Measurements from ENCODE around the gene TTC28. TPM values are rescaled to one million over a fixed set of nuclear protein-coding genes. Genes with fewer than 3 reads are reported as not detected.

Gene TTC28
- total and polyA plus RNA-seq, 10 of the 15 experiments (the other 5 are each of a cell fraction or from before 2014, with no cell fraction given), result 0.15 to 8.4 (median 1.4) TPM

DNA sequence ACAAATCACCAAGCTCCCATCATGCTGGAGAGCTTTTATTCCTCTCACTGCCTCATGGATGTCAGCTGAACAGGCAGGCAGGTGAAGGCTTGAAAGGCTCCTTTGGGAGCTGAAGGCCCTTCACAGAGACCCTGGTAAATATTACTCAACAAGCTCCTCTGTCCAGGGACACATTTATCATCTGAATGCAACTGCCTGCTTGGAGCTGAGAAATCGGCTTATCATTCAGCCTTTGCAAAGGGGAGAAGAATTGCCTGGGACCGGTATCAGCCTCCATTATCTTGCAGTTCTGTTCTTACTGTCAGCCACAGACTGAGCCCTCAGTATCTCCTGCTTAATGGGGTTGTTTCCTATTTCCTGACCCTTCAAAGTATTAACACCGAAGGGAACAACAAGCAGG, 646.8 kb downstream of the TTC28 start (continued):
- TF ChIP-seq BRCA1 (IDR thresholded peaks at IDR 0.05; ENCODE audit: low read depth, low read length) (no peak), EGR1 (IDR thresholded peaks at IDR 0.05; ENCODE audit: borderline replicate concordance in 1 of 2, low read depth in 2 of 2, low read length in 2 of 2) (no peak)

DNA sequence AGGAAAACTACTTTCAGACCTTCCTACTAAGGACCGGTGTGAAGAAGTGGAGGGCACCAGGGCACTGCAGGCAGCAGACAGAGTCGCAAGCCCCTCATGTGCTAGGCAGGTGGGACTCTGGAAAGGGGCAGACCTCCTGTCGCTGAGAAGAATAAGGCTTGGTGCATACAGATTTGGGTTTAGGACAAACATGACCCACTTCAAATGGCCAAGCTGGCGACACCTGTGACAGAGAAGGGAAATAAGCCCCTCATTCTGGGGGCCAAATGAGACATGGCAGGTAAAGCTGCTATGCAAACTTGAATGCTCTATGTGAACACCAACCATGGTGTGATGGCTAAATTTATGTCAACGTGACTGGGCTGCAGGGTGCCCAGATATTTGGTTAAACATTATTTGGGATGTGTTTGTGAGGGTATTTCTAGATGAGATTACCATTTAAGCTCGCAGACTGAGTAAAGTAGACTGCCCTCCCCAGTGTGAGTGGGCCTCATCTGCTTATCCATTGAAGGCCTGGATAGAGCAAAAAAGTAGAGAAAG, 648.2 kb downstream of the TTC28 start:
- TF ChIP-seq IRF3 (IDR thresholded peaks at IDR 0.05) (no peak), WRNIP1 (IDR thresholded peaks at IDR 0.05; ENCODE audit: borderline replicate concordance, low read depth, low read length) (no peak), JUNB (IDR thresholded peaks at IDR 0.05) (no peak), ZBTB11 (CRISPR knock-in tag; IDR thresholded peaks at IDR 0.05) (no peak), TBL1XR1 (IDR thresholded peaks at IDR 0.05; ENCODE audit: low read depth, low read length) (no peak), RAD21 (IDR thresholded peaks at IDR 0.05; ENCODE audit: insufficient read depth, low read depth, low read length) (no peak), KAT2A (conservative IDR thresholded peaks at IDR 0.05; ENCODE audit: control insufficient read depth, low read depth, low read length) (no peak), PAX5 (IDR thresholded peaks at IDR 0.05; ENCODE audit: borderline replicate concordance, low read depth, low read length) (no peak)
- TF ChIP-seq, protein P1, sequence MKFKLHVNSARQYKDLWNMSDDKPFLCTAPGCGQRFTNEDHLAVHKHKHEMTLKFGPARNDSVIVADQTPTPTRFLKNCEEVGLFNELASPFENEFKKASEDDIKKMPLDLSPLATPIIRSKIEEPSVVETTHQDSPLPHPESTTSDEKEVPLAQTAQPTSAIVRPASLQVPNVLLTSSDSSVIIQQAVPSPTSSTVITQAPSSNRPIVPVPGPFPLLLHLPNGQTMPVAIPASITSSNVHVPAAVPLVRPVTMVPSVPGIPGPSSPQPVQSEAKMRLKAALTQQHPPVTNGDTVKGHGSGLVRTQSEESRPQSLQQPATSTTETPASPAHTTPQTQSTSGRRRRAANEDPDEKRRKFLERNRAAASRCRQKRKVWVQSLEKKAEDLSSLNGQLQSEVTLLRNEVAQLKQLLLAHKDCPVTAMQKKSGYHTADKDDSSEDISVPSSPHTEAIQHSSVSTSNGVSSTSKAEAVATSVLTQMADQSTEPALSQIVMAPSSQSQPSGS (IDR thresholded peaks at IDR 0.05; ENCODE audit: low read length), result no peak
- Histone ChIP-seq H3K9ac (ENCODE audit: control insufficient read depth, insufficient read depth, low read length) (no peak overlapping the region), H3K27me3 (replicated peaks in 1 of 2; ENCODE audit: control insufficient read depth in 2 of 2, insufficient read depth in 2 of 2, low read length in 1 of 2) (peaks cover 2% of the 10 kb centered on the region in 2 experiments; a peak in 2 of 4 replicates), H3K4me1 (ENCODE audit: control insufficient read depth, insufficient read depth, low read length) (no peaks in the 10 kb centered on the region), H3K79me2 (ENCODE audit: control insufficient read depth, insufficient read depth, low read length) (no peaks in the 10 kb centered on the region), H3K27ac (ENCODE audit: control insufficient read depth, insufficient read depth) (no peak overlapping the region), H3K4me2 (ENCODE audit: control insufficient read depth, insufficient read depth) (no peak overlapping the region), H3K36me3 (ENCODE audit: control insufficient read depth in 2 of 2, insufficient read depth in 2 of 2, low read length in 1 of 2) (no peaks in the 10 kb centered on the region), H2AFZ (ENCODE audit: control insufficient read depth, low read depth, low read length) (no peak overlapping the region), H3K9me3 (replicated peaks; ENCODE audit: control insufficient read depth, insufficient read depth, low read length) (no peaks in the 10 kb centered on the region), H3K4me3 (no peak overlapping the region), H4K20me1 (ENCODE audit: control insufficient read depth, insufficient read depth) (no peaks in the 10 kb centered on the region)
- ChIA-PET POLR2A (no interaction called here), RAD21 (ENCODE audit: unreplicated experiment) (no interaction called here), SMC1A (ENCODE audit: uncharacterized antibody, unreplicated experiment) (no interaction called here), CTCF (interaction anchor here (3.2 kb wide), 1 partner anchor 11 kb away, joined by 8 read pairs; no protein-coding TSS in a partner anchor)
- no peak for ATAC-seq
- no peak for DNase-seq (ENCODE audit: low read depth, low spot score)
- in situ Hi-C loops (cut with MboI) (loop anchor here (25.0 kb wide), 1 partner anchor 1006 kb away; no protein-coding TSS in a partner anchor), intact Hi-C loops (cut with micrococcal nuclease; ENCODE audit: unreplicated experiment) (no loop called here)
- 44% methylated on average over 6 of the region's 6 CpGs for WGBS (ENCODE audit: insufficient coverage, insufficient replicate concordance, low lambda C conversion rate, missing lambda C conversion rate)
- no TSS peak for BruUV-seq (replicated peaks)
- FAIRE-seq, result no peak

Data from GM12878 (cell line).